GM23338 (cell line): ENCODE results near the gene MCAM. TPM values are rescaled to one million over a fixed set of nuclear protein-coding genes. Genes with fewer than 3 reads are reported as not detected.

Source experiments
- ATAC-seq: fragments of 200-7000 bp; cut with Tn5 transposase; 3 replicates; pipeline ENCODE4 v1.9.1; 2020
- DNase-seq: peaks from one replicate; pipeline ENCODE4 v3.0.0-alpha.2; 2015; ENCODE audit warnings: low spot score
- H2AFZ ChIP-seq: fragments of 200-600 bp; sonication (generic); 2 replicates; pipeline ENCODE4 v1.8.0; 2016; ENCODE audit warnings: antibody characterized with exemption, mild to moderate bottlenecking, moderate library complexity
- H3F3A ChIP-seq: fragments of 200-600 bp; sonication (generic); replicated peaks from 2 replicates; pipeline ENCODE4 v1.8.0; 2017; ENCODE audit warnings: antibody characterized with exemption, mixed run types, low read depth
- H3K27ac ChIP-seq: fragments of 200-600 bp; sonication (generic); 2 replicates; pipeline ENCODE4 v1.6.1; 2016; ENCODE audit warnings: low read depth
- H3K27me3 ChIP-seq: fragments of 200-600 bp; sonication (generic); 2 replicates; pipeline ENCODE4 v1.8.0; 2016; ENCODE audit warnings: mild to moderate bottlenecking, mixed run types, moderate library complexity; ENCODE audit not compliant: insufficient read depth
- H3K36me3 ChIP-seq: fragments of 200-600 bp; sonication (generic); 2 replicates; pipeline ENCODE4 v1.8.0; 2016; ENCODE audit warnings: mild to moderate bottlenecking; ENCODE audit not compliant: insufficient read depth
- H3K4me1 ChIP-seq: fragments of 200-600 bp; sonication (generic); 2 replicates; pipeline ENCODE4 v1.8.0; 2016; ENCODE audit warnings: mild to moderate bottlenecking, moderate library complexity; ENCODE audit not compliant: insufficient read depth
- H3K4me2 ChIP-seq: fragments of 200-600 bp; sonication (generic); 2 replicates; pipeline ENCODE4 v1.7.1; 2017; ENCODE audit warnings: mixed run types
- H3K4me3 ChIP-seq: fragments of 200-600 bp; sonication (generic); 2 replicates; pipeline ENCODE4 v1.6.1; 2016; ENCODE audit warnings: mixed run types
- H3K79me2 ChIP-seq: fragments of 200-600 bp; sonication (generic); replicated peaks from 2 replicates; pipeline ENCODE4 v1.8.0; 2017; ENCODE audit warnings: mild to moderate bottlenecking; ENCODE audit not compliant: insufficient read depth
- H3K9me2 ChIP-seq: fragments of 200-600 bp; sonication (generic); 2 replicates; pipeline ENCODE4 v1.8.0; 2017; ENCODE audit not compliant: insufficient read depth
- H4K20me1 ChIP-seq: fragments of 200-600 bp; sonication (generic); replicated peaks from 2 replicates; pipeline ENCODE4 v1.8.0; 2017; ENCODE audit warnings: mild to moderate bottlenecking; ENCODE audit not compliant: insufficient read depth
- H3K27ac Mint-ChIP-seq: 2 replicates; pipeline ENCODE4 v1.8.0; 2020; ENCODE audit warnings: inconsistent platforms, mild to moderate bottlenecking, moderate library complexity, mixed read lengths
- H3K27me3 Mint-ChIP-seq: 3 replicates; pipeline ENCODE4 v1.8.0; 2022; ENCODE audit warnings: low read depth, mild to moderate bottlenecking, moderate library complexity, mixed read lengths, inconsistent platforms; ENCODE audit not compliant: insufficient read depth, poor library complexity
- H3K36me3 Mint-ChIP-seq: 3 replicates; pipeline ENCODE4 v1.8.0; 2021; ENCODE audit warnings: low read depth, mild to moderate bottlenecking, inconsistent platforms, moderate library complexity, mixed read lengths
- H3K4me1 Mint-ChIP-seq: 3 replicates; pipeline ENCODE4 v1.8.0; 2020; ENCODE audit warnings: mild to moderate bottlenecking, inconsistent platforms, mixed read lengths
- H3K4me3 Mint-ChIP-seq: 3 replicates; pipeline ENCODE4 v1.8.0; 2021; ENCODE audit warnings: moderate library complexity, mild to moderate bottlenecking, inconsistent platforms, mixed read lengths
- H3K9me3 Mint-ChIP-seq: 3 replicates; pipeline ENCODE4 v1.8.0; 2020; ENCODE audit warnings: moderate library complexity, mild to moderate bottlenecking, inconsistent platforms, mixed read lengths
- CREB1 ChIP-seq: fragments of 250-450 bp; sonication (Bioruptor Pico); IDR thresholded peaks from 2 replicates; pipeline ENCODE4 v1.5.0; 2020; ENCODE audit warnings: low read depth, mild to moderate bottlenecking, moderate library complexity
- EZH2phosphoT487 ChIP-seq: fragments of 200-600 bp; sonication (generic); IDR thresholded peaks from one replicate; pipeline ENCODE4 v1.8.1; 2018; ENCODE audit warnings: antibody characterized with exemption; ENCODE audit not compliant: unreplicated experiment
- JUNB ChIP-seq: IDR thresholded peaks from one replicate; pipeline ENCODE4 v1.6.1; 2016; ENCODE audit warnings: antibody characterized with exemption; ENCODE audit not compliant: unreplicated experiment
- POLR2AphosphoS5 ChIP-seq: IDR thresholded peaks from 2 replicates; pipeline ENCODE4 v1.6.1; 2016; ENCODE audit warnings: antibody characterized with exemption, low read depth
- ZNF114 ChIP-seq: fragments of 250-450 bp; sonication (Bioruptor Pico); IDR thresholded peaks from 2 replicates; pipeline ENCODE4 v1.5.0; 2020; ENCODE audit warnings: mild to moderate bottlenecking, moderate library complexity
- ZNF331 ChIP-seq: fragments of 250-450 bp; sonication (Bioruptor Pico); IDR thresholded peaks from 2 replicates; pipeline ENCODE4 v1.5.0; 2020; ENCODE audit warnings: low read depth, mild to moderate bottlenecking, moderate library complexity
- polyA plus RNA-seq: library from polyadenylated mRNA; unstranded; fragments of >200 nt; fragmentation: Nextera tagmentation; extraction: Ambion mirVana; gene quantifications from 2 replicates; pipeline ENCODE4 v1.2.1, GENCODE V29; 2016
- total RNA-seq: library from RNA; depleted of rRNA; stranded (reverse); fragments of >200 nt; shearing (Covaris generic); gene quantifications from 2 replicates; pipeline ENCODE4 v1.2.3, GENCODE V29; 2014
- TF ChIP-seq, protein P1 (sequence below): IDR thresholded peaks from 2 replicates; pipeline ENCODE4 v1.6.1; 2016; ENCODE audit warnings: antibody characterized with exemption
- TF ChIP-seq, protein P2 (sequence below), 2 experiments: fragments of 200-600 bp in 1 of 2; sonication (generic) in 1 of 2; conservative IDR thresholded peaks; 2 replicates each; pipeline versions ENCODE4 v1.5.1 to v1.6.1; 2016 to 2017; ENCODE audit warnings: antibody characterized with exemption in 2 of 2, low read depth in 2 of 2, mild to moderate bottlenecking in 2 of 2, moderate library complexity in 1 of 2
- TF ChIP-seq, protein P3 (sequence below): IDR thresholded peaks from one replicate; pipeline ENCODE4 v1.6.1; 2018; ENCODE audit warnings: antibody characterized with exemption; ENCODE audit not compliant: unreplicated experiment

The MCAM gene
- total and polyA plus RNA-seq, 2 experiments from 2014 or later = 8.9 to 79.5 TPM

DNA sequence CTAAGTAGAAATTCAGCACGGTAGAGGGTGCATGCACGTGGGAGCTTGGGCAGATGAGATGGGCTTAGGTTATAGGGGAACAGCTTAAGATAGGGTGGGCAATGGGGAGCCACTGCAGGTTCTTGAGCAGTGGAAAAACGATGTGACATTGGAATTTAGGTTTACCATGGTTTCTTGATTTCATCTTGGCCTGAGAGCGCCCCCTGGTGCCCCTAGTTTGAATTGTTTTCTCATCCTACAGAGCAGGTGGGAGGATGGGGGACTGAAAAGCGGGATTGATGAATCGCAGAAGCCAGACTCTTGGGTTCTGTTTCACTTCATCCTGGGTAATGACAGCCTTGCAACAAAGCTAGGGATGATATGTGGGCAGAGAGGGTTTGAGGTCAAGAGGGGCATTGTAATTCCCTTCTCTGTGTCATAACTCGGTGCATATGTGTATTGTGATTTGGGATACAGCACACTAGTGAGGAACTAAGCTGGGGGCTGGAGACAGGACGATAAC lies 6.7 kb upstream of the MCAM start:
- no peaks in the 10 kb centered on the region for H3K36me3 Mint-ChIP-seq
- TF ChIP-seq CREB1 (CRISPR knock-in tag) (peak; percentile 49; the same call in 1 of the 2 replicates), EZH2phosphoT487 (no peak)
- TF ChIP-seq, protein P1, sequence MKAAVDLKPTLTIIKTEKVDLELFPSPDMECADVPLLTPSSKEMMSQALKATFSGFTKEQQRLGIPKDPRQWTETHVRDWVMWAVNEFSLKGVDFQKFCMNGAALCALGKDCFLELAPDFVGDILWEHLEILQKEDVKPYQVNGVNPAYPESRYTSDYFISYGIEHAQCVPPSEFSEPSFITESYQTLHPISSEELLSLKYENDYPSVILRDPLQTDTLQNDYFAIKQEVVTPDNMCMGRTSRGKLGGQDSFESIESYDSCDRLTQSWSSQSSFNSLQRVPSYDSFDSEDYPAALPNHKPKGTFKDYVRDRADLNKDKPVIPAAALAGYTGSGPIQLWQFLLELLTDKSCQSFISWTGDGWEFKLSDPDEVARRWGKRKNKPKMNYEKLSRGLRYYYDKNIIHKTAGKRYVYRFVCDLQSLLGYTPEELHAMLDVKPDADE = no peak
- TF ChIP-seq, protein P2, sequence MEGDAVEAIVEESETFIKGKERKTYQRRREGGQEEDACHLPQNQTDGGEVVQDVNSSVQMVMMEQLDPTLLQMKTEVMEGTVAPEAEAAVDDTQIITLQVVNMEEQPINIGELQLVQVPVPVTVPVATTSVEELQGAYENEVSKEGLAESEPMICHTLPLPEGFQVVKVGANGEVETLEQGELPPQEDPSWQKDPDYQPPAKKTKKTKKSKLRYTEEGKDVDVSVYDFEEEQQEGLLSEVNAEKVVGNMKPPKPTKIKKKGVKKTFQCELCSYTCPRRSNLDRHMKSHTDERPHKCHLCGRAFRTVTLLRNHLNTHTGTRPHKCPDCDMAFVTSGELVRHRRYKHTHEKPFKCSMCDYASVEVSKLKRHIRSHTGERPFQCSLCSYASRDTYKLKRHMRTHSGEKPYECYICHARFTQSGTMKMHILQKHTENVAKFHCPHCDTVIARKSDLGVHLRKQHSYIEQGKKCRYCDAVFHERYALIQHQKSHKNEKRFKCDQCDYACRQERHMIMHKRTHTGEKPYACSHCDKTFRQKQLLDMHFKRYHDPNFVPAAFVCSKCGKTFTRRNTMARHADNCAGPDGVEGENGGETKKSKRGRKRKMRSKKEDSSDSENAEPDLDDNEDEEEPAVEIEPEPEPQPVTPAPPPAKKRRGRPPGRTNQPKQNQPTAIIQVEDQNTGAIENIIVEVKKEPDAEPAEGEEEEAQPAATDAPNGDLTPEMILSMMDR (conservative IDR thresholded peaks at IDR 0.05; ENCODE audit: low read depth in 2 of 2) = peak; percentile 88 to 92
- DNase-seq = peak; percentile 95
- Histone ChIP-seq H3K79me2 (no peaks in the 10 kb centered on the region), H3K4me3 (no peak overlapping the region), H3K4me2 (0 out of 2 replicates have a peak overlapping the region, but pooled peaks have one; percentile 11), H3K27me3 (0 out of 2 replicates have a peak, but pooled peaks cover 6% of the 10 kb centered on the region), H3F3A (peaks cover 11% of the 10 kb centered on the region; the same call in 1 of the 2 replicates), H4K20me1 (no peaks in the 10 kb centered on the region), H3K36me3 (no peaks in the 10 kb centered on the region), H2AFZ (peak overlapping the region; percentile 79), H3K4me1 (peaks cover 28% of the 10 kb centered on the region), H3K27ac (no peak overlapping the region), H3K9me2 (no peaks in the 10 kb centered on the region)
- peaks cover 20% of the 10 kb centered on the region for H3K27me3 Mint-ChIP-seq
- no peaks in the 10 kb centered on the region for H3K9me3 Mint-ChIP-seq
- no peak overlapping the region for H3K27ac Mint-ChIP-seq
- H3K4me3 Mint-ChIP-seq = no peak overlapping the region; the same call in 2 of the 3 replicates
- peaks cover 25% of the 10 kb centered on the region for H3K4me1 Mint-ChIP-seq
- ATAC-seq = peak; percentile 2; the same call in 2 of the 3 replicates

DNA sequence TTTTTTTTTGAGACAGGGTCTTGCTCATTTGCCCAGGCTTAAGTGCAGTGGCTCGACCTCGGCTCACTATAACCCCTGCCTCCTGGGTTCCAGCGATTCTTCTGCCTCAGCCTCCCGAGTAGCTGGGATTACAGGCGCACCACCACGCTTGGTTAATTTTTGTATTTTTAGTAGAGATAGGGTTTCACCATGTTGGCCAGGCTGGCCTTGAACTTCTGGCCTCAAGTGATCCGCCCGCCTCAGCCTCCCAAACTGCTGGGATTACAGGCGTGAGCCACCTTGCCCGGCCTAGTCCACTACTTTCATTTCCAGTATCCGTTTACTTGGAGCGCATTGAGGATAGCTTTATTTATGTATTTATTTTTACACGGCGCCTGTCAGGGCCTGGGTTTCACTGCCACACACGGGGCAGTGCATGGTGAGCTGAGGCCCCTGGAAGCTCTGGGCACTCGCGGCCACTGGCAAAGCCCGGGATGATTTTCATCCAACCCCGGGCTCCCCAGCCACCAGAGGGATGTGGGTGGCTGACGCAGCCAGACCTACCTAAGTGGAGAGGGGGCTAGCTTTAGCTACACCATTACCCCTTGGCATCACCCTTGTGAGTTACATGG lies 6.1 kb upstream of the MCAM start:
- no peak overlapping the region for H3K27ac ChIP-seq
- Mint-ChIP-seq H3K4me1 (peaks cover 30% of the 10 kb centered on the region), H3K36me3 (no peaks in the 10 kb centered on the region), H3K27me3 (peaks cover 24% of the 10 kb centered on the region), H3K9me3 (no peaks in the 10 kb centered on the region), H3K27ac (no peak overlapping the region), H3K4me3 (no peak overlapping the region)
- peaks cover 34% of the 10 kb centered on the region for H3K4me1 ChIP-seq
- H2AFZ ChIP-seq = no peak overlapping the region
- H3K36me3 ChIP-seq = no peaks in the 10 kb centered on the region
- H3K4me2 ChIP-seq = no peak overlapping the region
- no peaks in the 10 kb centered on the region for H3K79me2 ChIP-seq
- no peak overlapping the region for H3K4me3 ChIP-seq
- H4K20me1 ChIP-seq = no peaks in the 10 kb centered on the region
- peaks cover 9% of the 10 kb centered on the region; the same call in 1 of the 2 replicates for H3K27me3 ChIP-seq
- ATAC-seq = no peak
- no peaks in the 10 kb centered on the region for H3K9me2 ChIP-seq
- H3F3A ChIP-seq = peaks cover 11% of the 10 kb centered on the region
- no peak for DNase-seq
- TF ChIP-seq EZH2phosphoT487 (no peak), JUNB (no peak), POLR2AphosphoS5 (no peak), ZNF331 (CRISPR knock-in tag) (no peak), ZNF114 (no peak)
- TF ChIP-seq, protein P3, sequence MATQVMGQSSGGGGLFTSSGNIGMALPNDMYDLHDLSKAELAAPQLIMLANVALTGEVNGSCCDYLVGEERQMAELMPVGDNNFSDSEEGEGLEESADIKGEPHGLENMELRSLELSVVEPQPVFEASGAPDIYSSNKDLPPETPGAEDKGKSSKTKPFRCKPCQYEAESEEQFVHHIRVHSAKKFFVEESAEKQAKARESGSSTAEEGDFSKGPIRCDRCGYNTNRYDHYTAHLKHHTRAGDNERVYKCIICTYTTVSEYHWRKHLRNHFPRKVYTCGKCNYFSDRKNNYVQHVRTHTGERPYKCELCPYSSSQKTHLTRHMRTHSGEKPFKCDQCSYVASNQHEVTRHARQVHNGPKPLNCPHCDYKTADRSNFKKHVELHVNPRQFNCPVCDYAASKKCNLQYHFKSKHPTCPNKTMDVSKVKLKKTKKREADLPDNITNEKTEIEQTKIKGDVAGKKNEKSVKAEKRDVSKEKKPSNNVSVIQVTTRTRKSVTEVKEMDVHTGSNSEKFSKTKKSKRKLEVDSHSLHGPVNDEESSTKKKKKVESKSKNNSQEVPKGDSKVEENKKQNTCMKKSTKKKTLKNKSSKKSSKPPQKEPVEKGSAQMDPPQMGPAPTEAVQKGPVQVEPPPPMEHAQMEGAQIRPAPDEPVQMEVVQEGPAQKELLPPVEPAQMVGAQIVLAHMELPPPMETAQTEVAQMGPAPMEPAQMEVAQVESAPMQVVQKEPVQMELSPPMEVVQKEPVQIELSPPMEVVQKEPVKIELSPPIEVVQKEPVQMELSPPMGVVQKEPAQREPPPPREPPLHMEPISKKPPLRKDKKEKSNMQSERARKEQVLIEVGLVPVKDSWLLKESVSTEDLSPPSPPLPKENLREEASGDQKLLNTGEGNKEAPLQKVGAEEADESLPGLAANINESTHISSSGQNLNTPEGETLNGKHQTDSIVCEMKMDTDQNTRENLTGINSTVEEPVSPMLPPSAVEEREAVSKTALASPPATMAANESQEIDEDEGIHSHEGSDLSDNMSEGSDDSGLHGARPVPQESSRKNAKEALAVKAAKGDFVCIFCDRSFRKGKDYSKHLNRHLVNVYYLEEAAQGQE = no peak
